T-helper 2 cell treated with Interferon-gamma antibody and Interleukin-4, amounts not matched to agents 5 μg/mL and 100 μg/mL, for 36 hours (primary cell): Measurements from ENCODE around the gene SRSF11.

ENCODE experiments used
- DNase-seq: peaks from one replicate; pipeline ENCODE4 v3.0.0; 2021; ENCODE audit warnings: low spot score
- H3K27ac Mint-ChIP-seq: one replicate; pipeline ENCODE4 v1.8.0; 2021; ENCODE audit warnings: mild to moderate bottlenecking, mixed read lengths
- H3K27me3 Mint-ChIP-seq: one replicate; pipeline ENCODE4 v1.8.0; 2021; ENCODE audit warnings: low read depth, mixed read lengths
- H3K36me3 Mint-ChIP-seq: one replicate; pipeline ENCODE4 v1.8.0; 2021; ENCODE audit warnings: low read depth, mixed read lengths
- H3K4me1 Mint-ChIP-seq: one replicate; pipeline ENCODE4 v1.8.0; 2021; ENCODE audit warnings: low read depth, mixed read lengths
- H3K4me3 Mint-ChIP-seq: one replicate; pipeline ENCODE4 v1.8.0; 2022; ENCODE audit warnings: mild to moderate bottlenecking, moderate library complexity, mixed read lengths
- H3K9me3 Mint-ChIP-seq: one replicate; pipeline ENCODE4 v1.8.0; 2021; ENCODE audit warnings: mixed read lengths

Gene SRSF11

GRCh38 chr1:70299472-70299871, 78.3 kb downstream of the SRSF11 start:
- H3K27ac Mint-ChIP-seq: no peak overlapping the region
- no peaks in the 10 kb centered on the region for H3K4me1 Mint-ChIP-seq
- no peaks in the 10 kb centered on the region for H3K9me3 Mint-ChIP-seq
- H3K27me3 Mint-ChIP-seq: no peaks in the 10 kb centered on the region
- no peak for DNase-seq
- peaks cover 23% of the 10 kb centered on the region for H3K36me3 Mint-ChIP-seq
- no peak overlapping the region for H3K4me3 Mint-ChIP-seq
